GM12892 (cell line): ENCODE results near the gene SPATA33.
"Not testable (repeated sequence)": the region's sequence is repeated elsewhere in the genome, so short reads cannot be mapped to it uniquely, and the experiment has no call there.

Source experiments
- DNase-seq: peaks from one replicate; pipeline ENCODE4 v3.0.0; 2011; ENCODE audit not compliant: insufficient read length
- FAIRE-seq: peaks from 2 replicates; lab custom pipeline; 2011; peaks lifted over from hg19 to GRCh38; lab: Jason Lieb, UNC
- POLR2A ChIP-seq: IDR thresholded peaks from 2 replicates; pipeline ENCODE4 v1.6.1; 2011; ENCODE audit warnings: low read depth, low read length, control low read depth
- POLR2AphosphoS5 ChIP-seq: IDR thresholded peaks from 2 replicates; pipeline ENCODE4 v1.6.1; 2011; ENCODE audit warnings: low read depth, low read length, control low read depth
- TAF1 ChIP-seq: IDR thresholded peaks from 2 replicates; pipeline ENCODE4 v1.6.1; 2011; ENCODE audit warnings: low read depth, mild to moderate bottlenecking, control low read depth, low read length, borderline replicate concordance

The SPATA33 gene

GRCh38 chr16:89655062-89655643, 2.5 kb upstream of the SPATA33 start:
- DNase-seq (no peak), FAIRE-seq (no peak)
- TF ChIP-seq POLR2A: no peak
- no peak for TF ChIP-seq TAF1
- TF ChIP-seq POLR2AphosphoS5: no peak

DNA sequence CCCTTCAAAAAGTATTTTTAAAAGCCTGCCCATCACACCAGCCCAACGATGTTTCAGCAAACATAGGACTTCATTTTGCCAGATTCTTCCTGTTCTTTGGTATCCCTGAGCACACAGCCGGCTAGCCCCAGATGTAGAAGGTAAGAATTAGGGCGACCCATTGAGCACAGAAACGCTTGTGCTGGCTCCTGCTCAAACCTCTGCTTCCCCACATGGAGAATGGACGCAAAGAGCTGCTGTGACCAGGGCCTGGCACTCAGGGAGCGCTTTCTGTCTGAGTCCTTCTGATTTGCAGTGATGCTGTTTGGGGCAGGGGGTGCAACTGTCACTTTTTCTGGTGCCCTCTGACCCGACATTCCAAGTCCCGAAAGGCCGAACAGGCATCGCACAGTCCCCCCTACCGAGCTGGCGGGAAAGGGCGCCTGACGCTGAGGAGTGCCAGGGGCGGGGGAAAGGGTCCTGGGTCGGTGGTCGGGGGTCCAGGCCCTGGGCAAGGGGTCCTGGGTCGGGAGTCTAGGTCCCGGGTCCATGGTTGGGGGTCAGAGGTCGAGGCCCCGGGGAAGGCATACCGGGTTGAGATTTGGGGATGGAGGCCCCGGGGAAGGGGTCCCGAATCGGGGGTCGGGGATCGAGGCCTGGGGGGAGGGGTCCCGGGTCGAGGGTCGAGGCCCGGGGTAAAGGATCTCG, 1.1 kb upstream of the SPATA33 start:
- TF ChIP-seq POLR2AphosphoS5 (no peak), POLR2A (no peak), TAF1 (no peak)
- FAIRE-seq (no peak), DNase-seq (no peak)

DNA sequence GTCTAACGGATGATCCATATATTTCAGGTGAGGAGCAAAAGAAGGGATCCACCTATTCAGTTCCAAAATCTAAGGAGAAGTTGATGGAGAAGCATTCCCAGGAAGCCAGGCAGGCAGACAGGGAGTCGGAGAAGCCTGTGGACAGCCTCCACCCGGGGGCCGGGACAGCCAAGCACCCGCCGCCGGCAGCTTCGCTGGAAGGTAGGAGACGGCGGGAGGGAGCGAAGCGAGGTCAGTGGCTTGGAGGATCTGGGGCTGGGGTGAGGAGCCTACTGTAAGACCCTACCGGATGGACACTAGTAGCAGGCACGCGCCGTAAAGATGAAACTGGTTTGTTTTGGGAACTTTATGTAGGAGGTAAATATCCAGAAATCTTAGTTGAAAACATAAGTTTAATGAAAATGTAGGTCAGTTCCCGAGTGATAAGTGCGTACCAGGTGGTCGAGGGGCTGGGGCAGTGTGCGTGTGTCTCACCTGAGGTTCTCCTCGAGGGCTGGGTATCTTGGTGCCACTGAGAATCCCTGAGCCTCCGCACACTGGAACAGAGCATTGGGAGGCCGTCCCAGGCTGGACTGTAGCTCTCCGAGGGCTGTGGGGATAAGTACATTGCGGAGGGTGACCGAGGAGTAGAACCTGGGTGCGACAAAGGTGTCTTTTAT, 714 bp downstream of the SPATA33 start:
- DNase-seq: no peak
- TF ChIP-seq TAF1: no peak
- TF ChIP-seq POLR2AphosphoS5: no peak
- TF ChIP-seq POLR2A: no peak
- FAIRE-seq: no peak

DNA sequence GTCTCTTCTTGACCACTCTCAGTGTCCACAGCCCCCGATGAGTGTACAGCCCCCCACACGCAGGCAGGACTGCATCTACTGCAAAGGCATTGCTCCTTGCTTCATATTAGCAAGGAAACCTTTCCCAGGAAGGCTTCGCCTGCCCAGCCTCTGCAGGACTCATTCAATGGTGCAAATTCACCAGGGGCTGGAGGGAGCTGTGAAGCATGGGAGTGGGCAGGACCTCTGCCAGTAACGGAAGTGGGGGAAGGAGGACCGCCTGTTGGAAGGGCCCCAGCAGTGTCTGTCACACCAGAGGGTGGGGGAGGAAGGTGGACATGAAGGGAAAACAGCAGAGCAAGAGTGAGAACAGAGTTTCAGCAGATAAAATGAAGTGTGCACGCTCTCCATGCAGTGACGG, 2.5 kb downstream of the SPATA33 start:
- no peak for DNase-seq
- TF ChIP-seq POLR2A: no peak
- no peak for TF ChIP-seq TAF1
- TF ChIP-seq POLR2AphosphoS5: no peak
- FAIRE-seq: no peak

GRCh38 chr16:89661215-89661614, 3.6 kb downstream of the SPATA33 start:
- FAIRE-seq (no peak), DNase-seq (no peak)
- TF ChIP-seq TAF1 (no peak), POLR2A (no peak), POLR2AphosphoS5 (no peak)

- DNase-seq, FAIRE-seq: not testable (repeated sequence)
Observed at GRCh38 chr16:89664238-89664637, 6.6 kb downstream of the SPATA33 start.

GRCh38 chr16:89667000-89667399, 9.4 kb downstream of the SPATA33 start:
- not testable (repeated sequence) for DNase-seq
- peak; percentile 71 for FAIRE-seq

DNA sequence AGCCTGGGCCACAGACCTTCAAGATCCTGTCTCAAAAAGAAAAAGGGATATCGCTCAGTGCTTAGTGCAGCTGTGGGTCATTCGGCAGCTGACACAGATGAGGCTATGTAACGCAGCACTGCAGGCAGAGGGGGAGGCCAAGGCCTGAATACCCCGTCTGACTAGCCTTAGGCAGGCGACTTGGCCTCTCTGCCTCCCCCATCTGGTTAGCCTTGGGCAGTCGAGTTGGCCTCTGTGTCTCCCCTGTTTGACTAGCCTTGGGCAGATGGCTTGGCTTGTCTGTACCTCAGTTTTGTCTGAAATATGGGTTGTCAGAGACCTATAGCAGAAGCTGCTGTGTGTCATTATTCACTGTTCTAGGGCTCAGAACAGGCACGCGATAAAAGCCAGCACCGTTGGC, 10.0 kb downstream of the SPATA33 start:
- no peak for FAIRE-seq
- no peak for DNase-seq
- no peak for TF ChIP-seq POLR2A
- no peak for TF ChIP-seq TAF1
- TF ChIP-seq POLR2AphosphoS5: no peak

DNA sequence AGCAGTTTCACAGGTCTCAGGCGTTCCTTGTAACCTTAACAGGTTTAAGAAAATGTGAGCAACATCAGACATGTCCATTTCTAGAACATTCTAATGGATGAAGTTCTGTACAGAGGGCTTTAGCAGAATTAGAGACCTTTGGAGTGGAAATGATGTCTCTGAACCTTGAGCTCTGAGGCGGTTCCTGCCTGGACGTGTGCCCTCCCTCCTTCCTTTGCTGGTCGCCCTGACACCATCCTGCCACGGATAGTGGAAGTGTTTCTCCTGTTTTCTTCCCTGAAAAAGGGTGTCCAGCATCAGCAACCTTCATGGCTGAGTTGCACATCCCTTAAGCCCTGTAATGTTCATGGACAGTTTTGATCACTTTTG, 11.1 kb downstream of the SPATA33 start:
- TF ChIP-seq TAF1: no peak
- no peak for TF ChIP-seq POLR2AphosphoS5
- TF ChIP-seq POLR2A: no peak
- FAIRE-seq: no peak

GRCh38 chr16:89669755-89670154, 12.1 kb downstream of the SPATA33 start:
- DNase-seq (no peak), FAIRE-seq (no peak)
- TF ChIP-seq TAF1: no peak
- no peak for TF ChIP-seq POLR2AphosphoS5
- no peak for TF ChIP-seq POLR2A

More for the DNA sequence above, 11.1 kb downstream of the SPATA33 start:
- DNase-seq: no peak

GRCh38 chr16:89670496-89671431, 13.1 kb downstream of the SPATA33 start:
- DNase-seq: no peak
- no peak for FAIRE-seq
- TF ChIP-seq POLR2A (no peak), POLR2AphosphoS5 (no peak), TAF1 (no peak)

GRCh38 chr16:89671565-89671964, 13.9 kb downstream of the SPATA33 start:
- not testable (repeated sequence) for DNase-seq, FAIRE-seq
